NCI-H1694 (cell line): Measurements from ENCODE around the gene PEBP1.

ENCODE experiments used
- DNase-seq: peaks from one replicate; lab custom pipeline; 2025; lab: John Stamatoyannopoulos, UW

Gene PEBP1

DNA sequence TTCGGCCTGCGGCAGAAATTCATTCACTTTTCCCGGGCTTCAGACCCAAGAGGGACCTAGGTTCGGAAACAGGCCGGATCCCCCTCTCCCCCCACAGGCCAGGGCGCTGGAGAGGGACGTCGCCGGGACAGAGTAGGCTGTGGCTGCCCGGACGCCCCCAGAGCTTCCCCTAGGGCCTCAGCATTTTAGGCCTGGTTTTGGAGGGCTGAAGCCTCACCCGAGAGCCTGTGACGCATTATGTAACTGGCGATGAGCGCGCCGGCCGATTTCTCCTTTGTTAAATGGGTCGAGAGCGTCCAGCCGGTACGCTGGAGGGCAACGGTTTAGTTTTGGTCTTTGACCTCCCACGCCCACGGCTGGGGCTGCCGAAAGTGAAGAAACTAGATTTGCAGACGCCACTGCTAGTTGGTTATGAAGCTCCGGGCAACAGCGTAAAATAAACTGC lies 657 bp downstream of the PEBP1 start:
- DNase-seq = no peak

DNA sequence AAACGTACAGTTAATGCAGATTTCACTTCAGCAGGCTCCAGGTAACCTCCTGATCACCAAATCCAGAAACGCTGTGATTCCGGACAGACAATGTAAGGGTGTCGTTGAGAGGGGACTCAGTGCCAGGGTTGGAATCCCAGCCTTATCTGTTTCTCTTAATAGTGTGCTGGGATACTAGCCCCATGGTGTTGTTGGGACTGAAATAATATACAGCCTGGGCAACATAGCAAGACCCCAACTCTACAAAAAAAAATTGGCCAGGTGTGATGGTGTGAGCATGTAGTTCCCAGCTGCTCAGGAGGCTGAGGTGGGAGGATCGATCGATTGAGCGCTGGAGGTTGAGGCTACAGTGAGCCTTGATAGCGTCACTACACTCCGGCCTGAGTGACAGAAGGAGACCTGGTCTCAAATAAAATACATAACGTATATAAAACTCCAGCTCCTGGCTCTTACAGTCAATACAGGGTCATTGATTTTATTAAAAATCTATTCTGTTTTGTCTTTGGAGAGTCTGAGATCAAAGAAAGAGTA lies 1.3 kb downstream of the PEBP1 start:
- no peak for DNase-seq

DNA sequence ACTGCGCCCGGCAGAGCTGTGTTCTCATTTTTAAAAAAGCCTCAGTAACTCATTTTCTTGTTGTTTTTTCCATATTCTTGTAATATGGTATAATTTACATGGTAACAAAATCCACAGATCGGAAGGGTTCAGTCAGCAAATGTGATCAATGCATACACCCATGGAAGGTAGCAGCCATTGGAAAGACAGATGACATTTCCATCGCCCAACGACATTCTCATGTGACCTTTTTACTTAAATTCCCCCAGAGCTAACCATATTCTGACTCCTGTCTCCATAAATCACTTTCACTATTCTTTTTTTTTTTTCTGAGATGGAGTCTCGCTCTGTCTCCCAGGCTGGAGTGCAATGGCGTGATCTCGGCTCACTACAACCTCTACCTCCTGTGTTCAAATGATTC lies 4.9 kb downstream of the PEBP1 start:
- DNase-seq = no peak

DNA sequence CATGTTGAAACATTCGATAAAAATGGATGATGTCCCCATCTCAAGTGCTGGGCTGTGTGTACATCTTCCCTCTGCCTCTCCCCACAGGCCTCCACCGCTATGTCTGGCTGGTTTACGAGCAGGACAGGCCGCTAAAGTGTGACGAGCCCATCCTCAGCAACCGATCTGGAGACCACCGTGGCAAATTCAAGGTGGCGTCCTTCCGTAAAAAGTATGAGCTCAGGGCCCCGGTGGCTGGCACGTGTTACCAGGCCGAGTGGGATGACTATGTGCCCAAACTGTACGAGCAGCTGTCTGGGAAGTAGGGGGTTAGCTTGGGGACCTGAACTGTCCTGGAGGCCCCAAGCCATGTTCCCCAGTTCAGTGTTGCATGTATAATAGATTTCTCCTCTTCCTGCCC lies 8.6 kb downstream of the PEBP1 start:
- no peak for DNase-seq

DNA sequence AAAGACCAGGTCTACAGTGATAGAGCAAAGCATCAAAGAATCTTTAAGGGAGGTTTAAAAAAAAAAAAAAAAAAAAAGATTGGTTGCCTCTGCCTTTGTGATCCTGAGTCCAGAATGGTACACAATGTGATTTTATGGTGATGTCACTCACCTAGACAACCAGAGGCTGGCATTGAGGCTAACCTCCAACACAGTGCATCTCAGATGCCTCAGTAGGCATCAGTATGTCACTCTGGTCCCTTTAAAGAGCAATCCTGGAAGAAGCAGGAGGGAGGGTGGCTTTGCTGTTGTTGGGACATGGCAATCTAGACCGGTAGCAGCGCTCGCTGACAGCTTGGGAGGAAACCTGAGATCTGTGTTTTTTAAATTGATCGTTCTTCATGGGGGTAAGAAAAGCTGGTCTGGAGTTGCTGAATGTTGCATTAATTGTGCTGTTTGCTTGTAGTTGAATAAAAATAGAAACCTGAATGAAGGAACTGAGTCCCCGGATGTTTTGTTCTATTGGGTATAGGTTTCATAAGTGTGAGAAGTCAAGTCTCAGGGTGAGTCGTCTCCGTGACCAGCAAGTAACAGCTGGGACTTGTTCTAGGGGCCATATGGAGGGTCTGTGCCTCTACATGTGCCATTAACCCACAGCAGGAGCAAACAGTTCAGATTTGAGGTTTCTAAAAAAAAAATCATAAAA lies 9.3 kb downstream of the PEBP1 start:
- peak; percentile 43 for DNase-seq

DNA sequence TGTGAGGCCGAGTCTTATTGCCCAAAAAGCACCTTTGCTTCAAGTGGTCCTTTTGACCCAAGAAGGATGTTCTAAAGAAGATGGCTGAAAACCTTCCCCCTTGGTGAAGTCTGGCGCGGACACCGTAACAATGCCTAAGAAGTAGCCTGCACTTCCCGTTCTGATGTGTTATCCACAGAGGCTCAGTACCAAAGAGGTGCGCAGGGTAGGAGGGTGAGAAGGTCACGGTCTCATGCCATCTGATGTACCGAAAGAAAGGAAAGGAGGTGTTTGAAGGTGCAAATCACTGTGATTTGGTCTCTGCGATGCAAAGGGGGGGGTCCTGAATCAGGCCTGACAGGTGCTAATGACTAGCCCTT lies 9.9 kb downstream of the PEBP1 start:
- no peak for DNase-seq

DNA sequence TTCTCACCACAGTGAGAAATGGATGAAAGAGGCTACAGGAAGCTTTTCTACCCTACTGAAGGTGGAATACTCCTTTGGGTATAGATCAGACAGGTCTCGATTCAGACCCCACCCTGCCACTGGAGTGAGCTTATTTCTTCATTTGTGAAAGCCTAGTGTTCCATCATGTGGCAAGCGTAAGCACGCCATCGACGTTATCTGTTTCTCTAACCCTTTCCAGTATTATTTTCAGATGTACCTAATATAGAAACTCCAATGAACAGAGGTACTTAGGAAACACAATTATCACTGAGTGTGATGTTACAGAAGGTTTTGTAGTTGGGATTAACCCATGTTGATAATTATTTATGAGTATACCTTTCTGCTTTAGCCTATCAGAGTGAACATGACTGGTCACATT lies 12.4 kb downstream of the PEBP1 start:
- no peak for DNase-seq

DNA sequence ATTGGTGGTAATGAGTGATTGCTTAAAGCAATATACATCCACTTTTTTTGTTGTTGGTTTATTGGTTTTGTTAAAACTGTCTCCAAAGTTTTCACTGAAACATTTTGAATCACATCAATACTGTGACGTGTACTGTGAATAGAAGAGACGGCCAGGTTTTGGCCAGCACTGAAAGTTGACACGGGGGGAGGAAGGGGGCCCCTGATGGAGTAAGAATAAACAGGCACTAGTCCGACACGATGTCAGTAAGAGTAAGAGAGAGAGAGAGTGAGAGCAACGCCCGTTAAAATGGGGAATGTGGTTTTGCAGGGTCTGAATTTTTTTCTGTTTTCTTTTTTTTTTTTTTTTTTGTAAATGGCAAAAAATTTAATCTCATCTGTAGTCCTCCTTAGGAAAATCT lies 14.7 kb downstream of the PEBP1 start:
- no peak for DNase-seq

DNA sequence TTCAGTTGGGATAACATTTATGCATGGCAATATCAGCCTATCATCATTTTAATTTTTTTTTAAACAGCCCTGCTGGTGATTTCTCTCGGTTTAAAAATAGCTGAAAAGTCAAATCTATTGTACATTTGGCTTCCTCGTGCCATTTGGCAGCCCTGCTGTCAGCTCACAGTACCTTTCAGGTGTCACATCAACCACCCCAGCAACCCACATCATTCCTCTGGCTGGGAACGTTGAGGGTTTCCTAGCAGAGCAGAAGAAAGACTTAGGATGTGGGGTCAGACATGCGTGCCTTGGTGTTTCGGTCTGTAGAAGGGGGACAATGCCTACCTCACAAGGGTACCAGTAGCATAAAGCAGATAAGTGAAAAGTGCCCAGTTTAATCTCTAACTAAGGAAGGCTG lies 15.8 kb downstream of the PEBP1 start:
- no peak for DNase-seq

DNA sequence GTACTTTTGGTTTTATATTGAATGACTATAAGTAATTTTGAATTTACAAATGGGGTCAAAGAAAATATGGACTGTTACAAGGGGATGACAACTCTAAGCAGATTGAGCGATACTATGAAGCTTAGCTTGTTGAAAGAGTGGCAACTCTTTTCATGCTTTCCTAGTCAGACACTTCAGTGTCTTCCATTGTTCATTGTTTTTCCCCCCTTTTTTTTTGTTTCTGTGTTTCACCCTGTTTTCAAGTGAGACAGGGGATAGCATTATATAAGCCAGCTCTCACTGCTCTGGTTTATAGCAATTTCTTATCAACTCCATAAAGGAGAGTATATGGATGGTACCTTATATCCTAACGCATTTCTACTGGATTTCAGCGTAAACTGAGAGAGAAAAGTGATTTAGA lies 24.6 kb downstream of the PEBP1 start:
- DNase-seq = no peak

DNA sequence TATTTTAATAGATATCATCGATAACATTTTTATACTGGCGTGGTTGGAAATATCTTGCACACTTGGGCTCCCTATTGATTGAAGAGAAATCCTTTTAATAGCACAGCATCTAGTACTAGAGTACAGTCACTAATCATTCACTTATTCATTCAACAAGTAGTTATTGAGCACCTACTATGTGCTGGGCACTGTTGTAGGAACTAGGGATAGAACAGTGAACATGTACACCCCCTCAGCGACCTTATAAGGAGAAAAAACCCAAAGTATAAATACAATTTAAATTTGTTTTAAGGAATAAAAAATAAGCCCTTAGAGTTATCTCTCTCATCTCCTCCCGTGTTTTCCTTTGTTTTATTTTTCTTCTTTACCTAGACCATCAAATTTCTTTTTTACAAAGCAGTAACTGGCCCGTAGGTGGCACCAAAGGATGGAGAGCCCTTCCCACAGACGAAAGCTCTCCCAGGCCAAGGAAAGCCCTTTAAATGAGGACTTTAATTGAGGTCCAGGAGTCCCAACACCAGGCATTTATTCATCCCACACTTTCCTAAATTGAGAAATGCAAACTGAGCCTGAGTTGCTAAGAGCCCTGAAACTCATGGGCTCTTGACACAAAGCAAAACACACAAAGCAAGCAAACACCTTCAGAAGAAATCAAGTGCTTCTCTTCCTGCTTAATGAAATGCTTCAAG lies 29.0 kb downstream of the PEBP1 start:
- DNase-seq = peak; percentile 16

DNA sequence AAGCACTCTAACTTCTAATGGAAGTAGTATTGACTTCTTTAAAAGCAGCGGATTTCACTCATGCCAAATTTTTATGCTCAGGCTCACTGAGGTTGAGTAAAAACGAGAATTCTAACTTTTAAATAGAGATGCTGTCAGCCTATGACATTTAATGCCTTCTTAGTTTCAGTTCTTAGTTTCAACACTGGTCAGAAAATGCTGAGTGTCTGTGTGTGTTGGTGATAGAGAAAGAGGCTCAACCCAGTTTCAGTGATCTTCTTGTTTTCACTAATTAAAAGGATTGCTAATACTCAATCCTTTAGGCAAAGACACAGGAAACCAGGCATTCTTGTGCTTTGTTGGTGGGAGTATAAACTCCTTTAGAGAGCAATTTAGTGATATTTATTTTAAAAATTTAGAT lies 31.0 kb downstream of the PEBP1 start:
- no peak for DNase-seq

DNA sequence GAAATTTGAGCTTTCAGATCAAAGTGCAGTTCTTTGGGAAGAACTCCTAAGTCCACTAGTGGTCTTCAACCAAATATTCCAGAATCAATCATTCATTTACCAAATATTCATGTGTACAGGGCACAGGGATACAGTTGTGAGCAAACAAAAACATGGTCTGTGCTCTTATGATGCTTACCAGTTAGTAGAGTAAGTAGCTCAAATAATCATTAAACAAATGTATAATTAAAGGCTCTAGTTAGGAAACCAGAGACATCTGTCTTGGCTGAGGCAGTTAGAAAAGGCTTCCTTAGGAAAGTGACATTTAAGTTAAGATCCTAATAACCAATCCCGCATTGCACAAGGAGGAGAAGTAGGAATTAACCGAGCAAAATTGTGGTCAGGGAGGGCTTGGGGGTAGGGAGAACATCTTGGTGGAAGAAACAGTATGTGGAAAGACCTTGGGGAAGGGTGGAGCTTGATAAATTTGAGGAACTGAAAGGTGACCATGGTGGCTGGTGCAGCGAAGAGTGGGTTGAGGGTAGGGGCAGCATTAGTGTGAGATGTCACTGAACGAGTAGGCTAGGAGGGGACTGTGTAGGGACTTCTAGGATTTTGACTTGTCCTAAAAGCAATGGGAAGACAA lies 40.0 kb downstream of the PEBP1 start:
- DNase-seq = no peak

DNA sequence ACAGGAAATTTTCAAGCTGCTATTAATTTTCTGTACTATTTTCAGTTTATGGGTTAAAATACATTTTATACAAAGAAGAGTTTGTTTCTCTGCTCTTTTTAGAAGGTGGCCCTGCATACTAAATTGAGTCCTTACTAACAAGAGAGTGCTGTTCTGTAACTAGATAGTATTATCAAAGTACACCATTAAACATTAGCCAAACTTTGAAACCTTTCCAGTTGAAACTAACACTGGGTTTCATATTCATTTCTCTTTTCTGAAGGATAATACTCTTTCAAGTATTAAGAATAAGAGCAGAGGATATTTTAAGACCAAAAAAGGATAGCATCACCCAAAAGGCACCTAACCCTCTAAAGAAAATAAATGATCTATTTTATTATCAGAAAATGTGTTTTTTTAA lies 47.2 kb downstream of the PEBP1 start:
- no peak for DNase-seq

DNA sequence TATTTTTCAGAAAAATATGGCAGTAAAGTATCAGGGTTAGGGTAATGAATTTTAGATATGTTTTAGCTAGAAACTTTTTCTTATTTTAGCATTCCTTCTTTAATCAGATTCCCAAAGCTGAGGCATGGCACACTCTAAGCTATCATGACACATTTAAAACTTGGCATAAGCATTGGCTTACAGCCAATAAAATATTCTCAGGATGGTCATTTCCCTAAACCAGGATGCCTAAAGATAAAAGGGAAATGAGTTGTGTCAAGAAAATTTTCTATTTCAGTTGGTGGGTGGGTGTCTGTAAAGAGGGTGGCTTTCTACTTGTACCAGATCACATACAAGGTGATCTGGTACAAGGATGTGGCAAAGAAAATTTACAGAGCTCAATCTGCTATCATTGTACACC lies 47.8 kb downstream of the PEBP1 start:
- no peak for DNase-seq

DNA sequence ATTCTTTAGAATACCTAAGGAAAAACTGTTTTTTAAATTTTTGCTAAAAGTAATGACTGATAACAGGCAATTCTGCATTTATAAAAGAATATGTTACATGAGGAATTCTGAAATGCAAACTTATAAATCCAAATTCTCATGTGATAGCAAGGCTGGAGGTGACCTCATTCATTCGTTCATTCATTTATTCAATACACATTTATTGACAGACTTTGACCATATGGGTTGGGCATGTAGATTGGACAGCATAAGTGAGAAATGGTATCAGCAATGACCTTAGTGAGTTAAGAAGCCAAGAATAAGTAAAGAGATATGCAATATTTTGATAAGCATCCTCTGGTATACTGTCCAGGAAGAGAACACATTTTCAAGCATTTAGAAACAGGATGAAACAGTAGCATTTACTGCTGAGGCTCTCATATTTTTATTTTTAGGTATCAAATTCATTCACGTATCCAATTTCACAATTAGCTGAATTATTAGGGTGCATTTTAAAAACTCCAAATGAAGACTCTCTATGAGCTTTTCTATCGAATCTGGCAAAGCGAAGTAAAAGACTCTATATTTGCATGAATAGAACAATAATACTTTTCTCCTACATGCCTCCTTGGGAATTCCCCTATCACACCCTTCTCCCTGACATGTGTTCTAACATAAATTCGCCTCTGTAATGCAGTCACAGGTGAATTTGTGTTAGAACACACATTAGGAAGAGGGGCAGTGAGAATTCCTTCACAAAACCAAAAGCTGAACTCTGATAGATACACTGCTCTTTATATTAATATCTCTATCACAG lies 49.9 kb downstream of the PEBP1 start:
- DNase-seq = no peak

DNA sequence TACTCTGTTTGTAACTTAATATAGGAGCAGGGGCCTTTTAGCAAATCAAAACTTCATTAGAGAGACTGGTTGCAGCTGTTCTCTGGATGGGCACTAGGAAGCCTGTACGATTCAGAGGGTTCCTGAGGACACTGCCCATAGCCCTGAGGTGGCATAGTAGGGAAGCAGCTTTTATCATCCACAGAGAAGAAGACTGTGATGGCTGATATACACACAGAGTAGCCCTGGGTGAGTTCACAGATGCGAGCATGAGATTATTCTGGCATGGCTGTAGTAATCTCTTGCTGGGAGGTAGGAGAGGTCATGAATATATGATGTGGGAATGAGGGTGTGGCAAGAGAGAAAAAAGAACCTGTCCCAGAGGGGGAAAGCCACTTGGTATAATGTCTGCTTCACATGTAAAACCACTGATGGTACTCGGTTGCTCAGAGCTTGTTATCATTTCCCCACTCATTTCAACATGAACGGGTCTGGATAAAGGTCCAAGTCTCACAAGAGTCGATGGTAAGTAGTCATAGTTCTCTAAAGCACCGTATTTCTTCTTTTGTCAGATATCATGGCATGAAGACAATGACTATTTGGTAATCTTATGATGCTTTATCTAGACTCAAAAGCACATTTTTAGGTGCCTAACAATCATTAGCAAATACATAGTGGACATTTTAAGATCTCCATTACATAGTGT lies 52.0 kb downstream of the PEBP1 start:
- DNase-seq = no peak

DNA sequence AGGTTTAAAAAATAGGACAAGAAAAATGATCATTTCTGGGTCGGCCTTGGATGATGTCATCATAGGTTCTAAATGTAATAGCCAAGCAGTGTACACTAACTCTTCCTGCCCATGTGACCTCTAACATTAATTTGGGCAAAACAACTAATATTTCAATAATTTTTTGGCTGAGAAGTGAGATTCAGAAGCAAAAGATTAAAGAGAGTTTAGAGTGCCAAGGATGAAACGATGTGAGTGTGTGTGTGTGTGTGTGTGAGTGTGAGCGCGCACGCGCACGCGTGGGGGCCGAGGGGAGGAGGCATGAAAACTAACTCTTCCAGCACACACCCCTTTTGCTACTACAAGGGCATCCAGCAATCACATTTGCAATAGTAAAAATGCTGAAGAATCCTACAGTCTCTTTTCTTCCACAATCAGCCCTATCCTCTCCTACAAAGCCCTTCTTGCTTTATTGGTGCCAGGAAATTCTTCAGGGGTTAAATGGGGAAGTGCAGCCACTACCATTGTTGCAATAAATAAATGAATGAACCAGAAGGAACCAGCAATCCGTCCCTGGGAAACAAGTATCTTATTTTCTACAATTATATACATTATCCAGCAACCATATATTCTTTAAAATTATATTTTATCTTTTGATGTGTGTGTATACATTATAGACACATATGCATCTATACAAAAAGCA lies 52.9 kb downstream of the PEBP1 start:
- peak; percentile 33 for DNase-seq

DNA sequence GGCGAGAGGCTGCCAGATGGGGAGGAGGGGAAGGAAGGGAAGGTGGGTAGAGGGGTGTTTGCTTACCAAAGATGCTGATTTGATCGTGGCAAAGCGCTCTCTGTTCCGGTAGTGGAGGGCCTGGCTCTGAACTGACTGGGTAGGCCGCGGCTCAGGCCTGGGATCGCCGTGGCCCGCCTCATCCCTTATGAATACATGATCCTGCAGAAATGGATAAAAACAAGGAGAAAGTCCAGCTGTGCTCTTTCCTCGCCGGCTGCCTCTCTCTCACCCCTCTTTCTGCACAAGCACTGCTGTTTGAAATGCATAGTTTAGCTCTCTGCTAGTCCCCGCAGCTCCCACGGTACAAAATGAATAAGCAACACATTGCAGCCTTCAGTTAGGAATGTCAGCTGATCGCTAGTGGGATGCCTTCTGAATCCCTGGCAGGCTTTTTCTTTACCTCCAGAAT lies 53.8 kb downstream of the PEBP1 start:
- peak; percentile 60 for DNase-seq

DNA sequence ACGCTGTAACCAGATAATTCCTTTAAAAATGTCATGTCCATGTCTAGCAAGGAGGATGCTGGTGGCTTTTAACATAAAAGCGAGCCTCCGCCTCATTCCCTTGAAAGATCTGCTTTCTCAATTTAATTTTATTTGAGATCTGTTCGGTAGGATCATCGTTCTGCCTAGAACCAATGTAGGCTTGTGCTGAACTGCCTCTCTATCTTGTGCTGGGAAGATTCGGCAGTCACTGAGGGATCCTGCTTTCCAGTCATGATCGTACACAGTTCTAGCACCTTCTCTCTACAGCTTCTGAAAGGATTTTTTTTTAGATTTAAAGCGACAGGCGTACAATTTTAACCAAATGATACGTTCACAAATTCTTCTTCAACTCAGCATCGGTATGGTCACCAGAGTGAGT lies 54.3 kb downstream of the PEBP1 start:
- DNase-seq = peak; percentile 29

DNA sequence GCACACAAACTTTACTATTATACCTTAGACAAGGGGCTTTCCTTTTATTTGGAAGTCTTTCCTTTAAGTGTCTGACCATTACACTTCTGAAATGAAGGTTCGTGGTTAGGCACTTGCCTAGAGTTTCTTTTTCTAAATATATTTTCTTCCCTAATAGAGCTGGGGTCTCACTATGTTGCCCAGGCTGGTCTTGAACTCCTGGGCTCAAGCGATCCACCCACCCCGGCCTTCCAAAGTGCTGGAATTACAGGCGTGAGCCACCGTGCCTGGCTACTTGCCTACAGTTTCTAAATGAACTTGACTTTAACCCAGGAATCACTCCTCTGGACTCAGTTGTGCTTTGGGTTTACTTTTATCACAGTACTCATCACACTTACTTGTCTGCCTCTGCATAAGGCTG lies 57.6 kb downstream of the PEBP1 start:
- no peak for DNase-seq
